Parathyroid adenoma (tissue), 2 donors: ENCODE measurements around the gene NFASC.

Experiments
- H2AFZ ChIP-seq: fragments of 300-600 bp; sonication (generic); one replicate; pipeline ENCODE4 v1.7.0; 2017; ENCODE audit warnings: antibody characterized with exemption, mild to moderate bottlenecking
- H3K27ac ChIP-seq: fragments of 300-600 bp; sonication (generic); one replicate; pipeline ENCODE4 v1.7.0; 2017
- H3K27me3 ChIP-seq: fragments of 300-600 bp; sonication (generic); one replicate; pipeline ENCODE4 v1.7.0; 2017; ENCODE audit warnings: low read length; ENCODE audit not compliant: control insufficient read depth, insufficient read depth
- H3K36me3 ChIP-seq: fragments of 300-600 bp; sonication (generic); one replicate; pipeline ENCODE4 v1.7.0; 2017; ENCODE audit warnings: low read length; ENCODE audit not compliant: control insufficient read depth, insufficient read depth
- H3K4me1 ChIP-seq: fragments of 300-600 bp; sonication (generic); one replicate; pipeline ENCODE4 v1.7.0; 2017; ENCODE audit warnings: control low read depth
- H3K4me2 ChIP-seq: fragments of 300-600 bp; sonication (generic); one replicate; pipeline ENCODE4 v1.7.0; 2017; ENCODE audit warnings: low read length
- H3K4me3 ChIP-seq: fragments of 300-600 bp; sonication (generic); one replicate; pipeline ENCODE4 v1.7.0; 2017; ENCODE audit warnings: low read depth, low read length
- H3K79me2 ChIP-seq: fragments of 300-600 bp; sonication (generic); one replicate; pipeline ENCODE4 v1.7.0; 2017; ENCODE audit warnings: control low read depth
- H3K9ac ChIP-seq: fragments of 300-600 bp; sonication (generic); one replicate; pipeline ENCODE4 v1.7.0; 2017; ENCODE audit warnings: mild to moderate bottlenecking
- H3K9me3 ChIP-seq: fragments of 300-600 bp; sonication (generic); one replicate; pipeline ENCODE4 v1.7.0; 2017; ENCODE audit warnings: low read length; ENCODE audit not compliant: control insufficient read depth
- CTCF ChIP-seq: fragments of 300-600 bp; sonication (generic); IDR thresholded peaks from one replicate; pipeline ENCODE4 v1.7.0; 2017; ENCODE audit warnings: antibody characterized with exemption, mild to moderate bottlenecking
- donor health status: primary hyperparathyroidism.

NFASC gene

GRCh38 chr1:204829133-204829825 lies 41.4 kb upstream of the NFASC start:
- H3K27me3 ChIP-seq, result no peaks in the 10 kb centered on the region
- no peaks in the 10 kb centered on the region for H3K36me3 ChIP-seq
- H2AFZ ChIP-seq, result peak overlapping the region; percentile 61
- H3K4me1 ChIP-seq, result no peaks in the 10 kb centered on the region
- no peaks in the 10 kb centered on the region for H3K79me2 ChIP-seq
- H3K9me3 ChIP-seq, result no peaks in the 10 kb centered on the region
- no peak overlapping the region for H3K9ac ChIP-seq
- no peak overlapping the region for H3K27ac ChIP-seq
- TF ChIP-seq CTCF, result no peak
- no peak overlapping the region for H3K4me2 ChIP-seq
- no peak overlapping the region for H3K4me3 ChIP-seq

- H3K4me3 ChIP-seq, result no peak overlapping the region
- TF ChIP-seq CTCF, result no peak
- no peaks in the 10 kb centered on the region for H3K4me1 ChIP-seq
Measured at GRCh38 chr1:204830747-204831146, 39.9 kb upstream of the NFASC start.

DNA sequence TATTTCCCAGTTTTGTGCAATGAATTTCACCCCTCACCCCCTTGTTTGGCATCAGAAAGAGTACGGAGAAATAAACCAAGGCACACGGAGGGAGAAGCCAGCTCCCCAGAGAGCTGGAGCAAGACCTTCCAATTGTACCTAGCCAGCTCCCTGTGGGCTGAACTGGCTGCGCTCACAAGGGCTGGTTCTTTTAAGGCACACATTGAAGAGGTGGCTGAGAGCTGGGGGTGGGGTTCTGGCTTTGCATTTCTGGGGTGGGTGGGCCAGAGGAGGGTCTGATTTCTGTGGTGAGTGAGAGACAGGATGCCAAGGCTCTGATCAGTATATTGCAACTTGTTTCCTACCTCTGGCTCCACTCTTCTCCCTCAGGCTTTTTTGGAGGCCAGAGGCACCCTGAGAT lies 39.5 kb upstream of the NFASC start:
- no peak overlapping the region for H3K4me2 ChIP-seq
- H3K9ac ChIP-seq, result no peak overlapping the region
- H3K4me1 ChIP-seq, result no peaks in the 10 kb centered on the region
- H3K27me3 ChIP-seq, result no peaks in the 10 kb centered on the region
- no peak for TF ChIP-seq CTCF
- no peaks in the 10 kb centered on the region for H3K36me3 ChIP-seq
- no peaks in the 10 kb centered on the region for H3K79me2 ChIP-seq
- H3K4me3 ChIP-seq, result no peak overlapping the region
- H2AFZ ChIP-seq, result no peak overlapping the region
- no peaks in the 10 kb centered on the region for H3K9me3 ChIP-seq
- H3K27ac ChIP-seq, result no peak overlapping the region

More at GRCh38 chr1:204830747-204831146, 39.9 kb upstream of the NFASC start:
- Histone ChIP-seq H3K79me2 (no peaks in the 10 kb centered on the region), H3K4me2 (no peak overlapping the region), H3K9me3 (no peaks in the 10 kb centered on the region), H3K27me3 (no peaks in the 10 kb centered on the region), H3K27ac (no peak overlapping the region), H3K36me3 (no peaks in the 10 kb centered on the region), H2AFZ (no peak overlapping the region), H3K9ac (no peak overlapping the region)

GRCh38 chr1:204834336-204834735 lies 36.3 kb upstream of the NFASC start:
- no peaks in the 10 kb centered on the region for H3K79me2 ChIP-seq

More at GRCh38 chr1:204834336-204834735, 36.3 kb upstream of the NFASC start:
- no peaks in the 10 kb centered on the region for H3K4me1 ChIP-seq
- H3K9me3 ChIP-seq, result no peaks in the 10 kb centered on the region
- H2AFZ ChIP-seq, result no peak overlapping the region
- H3K9ac ChIP-seq, result no peak overlapping the region
- no peak for TF ChIP-seq CTCF
- no peaks in the 10 kb centered on the region for H3K27me3 ChIP-seq
- no peak overlapping the region for H3K4me3 ChIP-seq
- no peaks in the 10 kb centered on the region for H3K36me3 ChIP-seq
- H3K27ac ChIP-seq, result no peak overlapping the region
- no peak overlapping the region for H3K4me2 ChIP-seq
